WTC11 (cell line): Measurements from ENCODE around the gene DAPK1. TPM values are rescaled to one million over a fixed set of nuclear protein-coding genes. Genes with fewer than 3 reads are reported as not detected.

Source experiments
- ATAC-seq: fragments of 200-7000 bp; cut with Tn5 transposase; 2 replicates; pipeline ENCODE4 v1.10.0; 2021; ENCODE audit warnings: mild to moderate bottlenecking, moderate library complexity
- CTCF ChIA-PET: fragments of 300-600 bp; sonication (Branson Sonifier 250); formaldehyde crosslinking; loops from one replicate; lab custom pipeline; 2021; ENCODE audit warnings: antibody characterized with exemption; lab: Charles Lee
- POLR2A ChIA-PET: fragments of 350-600 bp; sonication (Branson Sonifier 250); formaldehyde crosslinking; loops from one replicate; lab custom pipeline; 2021; ENCODE audit warnings: antibody characterized with exemption; lab: Charles Lee
- DNase-seq: peaks from one replicate; pipeline ENCODE4 v3.0.0; 2021; ENCODE audit warnings: low spot score
- H3K27ac Mint-ChIP-seq: 2 replicates; pipeline ENCODE4 v1.8.0; 2021; ENCODE audit warnings: mixed read lengths
- H3K27me3 Mint-ChIP-seq: 2 replicates; pipeline ENCODE4 v1.8.0; 2021; ENCODE audit warnings: low read depth, mild to moderate bottlenecking, moderate library complexity, mixed read lengths
- H3K36me3 Mint-ChIP-seq: 2 replicates; pipeline ENCODE4 v1.8.0; 2021; ENCODE audit warnings: mixed read lengths
- H3K4me1 Mint-ChIP-seq: 2 replicates; pipeline ENCODE4 v1.8.0; 2022; ENCODE audit warnings: mixed read lengths
- H3K4me3 Mint-ChIP-seq: 2 replicates; pipeline ENCODE4 v1.8.0; 2021; ENCODE audit warnings: mild to moderate bottlenecking, moderate library complexity, mixed read lengths
- H3K9me3 Mint-ChIP-seq: 2 replicates; pipeline ENCODE4 v1.8.0; 2021; ENCODE audit warnings: mixed read lengths
- ETV6 ChIP-seq: sonication (generic); formaldehyde crosslinking; IDR thresholded peaks from 2 replicates; pipeline ENCODE4 v1.8.1; 2022; ENCODE audit warnings: mild to moderate bottlenecking, missing genetic modification reagents
- JUN ChIP-seq: sonication (generic); formaldehyde crosslinking; IDR thresholded peaks from 2 replicates; pipeline ENCODE4 v1.8.0; 2023; ENCODE audit warnings: mild to moderate bottlenecking, missing genetic modification reagents
- PRRX2 ChIP-seq: fragments of 250-450 bp; sonication (Bioruptor Pico); IDR thresholded peaks from 2 replicates; pipeline ENCODE4 v1.8.0; 2021; ENCODE audit warnings: mild to moderate bottlenecking
- SMAD3 ChIP-seq: sonication (generic); formaldehyde crosslinking; IDR thresholded peaks from 2 replicates; pipeline ENCODE4 v1.8.0; 2022; ENCODE audit warnings: missing genetic modification reagents, mild to moderate bottlenecking, borderline replicate concordance
- SMAD4 ChIP-seq: sonication (generic); formaldehyde crosslinking; IDR thresholded peaks from 2 replicates; pipeline ENCODE4 v1.8.0; 2022; ENCODE audit warnings: mild to moderate bottlenecking, missing genetic modification reagents
- ZNF263 ChIP-seq: sonication (generic); formaldehyde crosslinking; IDR thresholded peaks from 2 replicates; pipeline ENCODE4 v1.8.1; 2022; ENCODE audit warnings: low read depth, mild to moderate bottlenecking, moderate library complexity, missing genetic modification reagents
- total RNA-seq: library from RNA; stranded (reverse); gene quantifications from 3 replicates; pipeline ENCODE4 v1.2.3, GENCODE V29; 2021
- TF ChIP-seq, protein P1 (sequence below): sonication (generic); formaldehyde crosslinking; IDR thresholded peaks from 2 replicates; pipeline ENCODE4 v1.8.1; 2023; ENCODE audit warnings: mild to moderate bottlenecking, missing genetic modification reagents
- TF ChIP-seq, protein P2 (sequence below): fragments of 250-450 bp; sonication (Bioruptor Pico); IDR thresholded peaks from 2 replicates; pipeline ENCODE4 v2.1.2; 2022; ENCODE audit warnings: mild to moderate bottlenecking, moderate library complexity
- TF ChIP-seq, protein P3 (sequence below): sonication (generic); formaldehyde crosslinking; IDR thresholded peaks from 2 replicates; pipeline ENCODE4 v1.8.0; 2023; ENCODE audit warnings: mild to moderate bottlenecking, missing genetic modification reagents
- TF ChIP-seq, protein P4 (sequence below): sonication (generic); formaldehyde crosslinking; IDR thresholded peaks from 2 replicates; pipeline ENCODE4 v1.8.0; 2022; ENCODE audit warnings: mild to moderate bottlenecking, missing genetic modification reagents
- TF ChIP-seq, protein P5 (sequence below): sonication (generic); formaldehyde crosslinking; IDR thresholded peaks from 2 replicates; pipeline ENCODE4 v1.8.1; 2023; ENCODE audit warnings: mild to moderate bottlenecking, missing genetic modification reagents
- TF ChIP-seq, protein P6 (sequence below): sonication (generic); formaldehyde crosslinking; IDR thresholded peaks from 2 replicates; pipeline ENCODE4 v1.8.0; 2022; ENCODE audit warnings: mild to moderate bottlenecking, missing genetic modification reagents
- TF ChIP-seq, protein P7 (sequence below): sonication (generic); formaldehyde crosslinking; IDR thresholded peaks from 2 replicates; pipeline ENCODE4 v1.8.1; 2022; ENCODE audit warnings: mild to moderate bottlenecking, moderate library complexity, missing genetic modification reagents
- TF ChIP-seq, protein P8 (sequence below): sonication (generic); formaldehyde crosslinking; conservative IDR thresholded peaks from 2 replicates; pipeline ENCODE4 v1.8.1; 2023; ENCODE audit warnings: mild to moderate bottlenecking, low read depth, missing genetic modification reagents, moderate library complexity
- TF ChIP-seq, protein P9 (sequence below): fragments of 250-450 bp; sonication (Bioruptor Pico); IDR thresholded peaks from 2 replicates; pipeline ENCODE4 v1.9.0; 2021; ENCODE audit warnings: mild to moderate bottlenecking
- TF ChIP-seq, protein P10 (sequence below): sonication (generic); formaldehyde crosslinking; IDR thresholded peaks from 2 replicates; pipeline ENCODE4 v1.8.1; 2022; ENCODE audit warnings: mild to moderate bottlenecking, missing genetic modification reagents, moderate library complexity, borderline replicate concordance

Gene DAPK1
- total RNA-seq, 1 experiment from 2014 or later = 129 TPM

DNA sequence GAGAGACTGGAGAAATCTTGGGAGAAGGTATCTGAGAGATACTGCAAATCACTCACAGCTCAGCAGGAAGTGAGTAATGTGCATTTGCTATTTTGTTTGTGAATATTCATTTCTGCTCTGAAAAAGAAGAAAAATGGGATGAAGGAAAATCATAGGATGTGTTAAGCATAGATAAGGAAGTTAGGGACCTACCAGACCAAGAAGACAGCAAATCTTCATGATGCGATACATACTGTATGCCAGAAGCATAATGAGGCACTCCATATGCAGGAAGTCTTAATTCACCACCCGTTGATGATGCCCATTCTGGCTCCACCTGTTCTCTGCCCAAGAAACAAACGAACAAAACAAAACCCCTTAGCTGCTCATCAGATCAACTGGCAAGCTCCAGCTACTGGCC lies 6.1 kb upstream of the DAPK1 start:
- ChIA-PET CTCF (no interaction called here), POLR2A (no interaction called here)
- no peak for DNase-seq
- no peaks in the 10 kb centered on the region for H3K9me3 Mint-ChIP-seq
- H3K27ac Mint-ChIP-seq = no peak overlapping the region
- ATAC-seq = no peak
- TF ChIP-seq SMAD4 (no peak), ZNF263 (CRISPR knock-in tag) (no peak), ETV6 (CRISPR knock-in tag) (no peak), SMAD3 (CRISPR knock-in tag) (no peak), JUN (no peak), PRRX2 (no peak)
- TF ChIP-seq, protein P1, sequence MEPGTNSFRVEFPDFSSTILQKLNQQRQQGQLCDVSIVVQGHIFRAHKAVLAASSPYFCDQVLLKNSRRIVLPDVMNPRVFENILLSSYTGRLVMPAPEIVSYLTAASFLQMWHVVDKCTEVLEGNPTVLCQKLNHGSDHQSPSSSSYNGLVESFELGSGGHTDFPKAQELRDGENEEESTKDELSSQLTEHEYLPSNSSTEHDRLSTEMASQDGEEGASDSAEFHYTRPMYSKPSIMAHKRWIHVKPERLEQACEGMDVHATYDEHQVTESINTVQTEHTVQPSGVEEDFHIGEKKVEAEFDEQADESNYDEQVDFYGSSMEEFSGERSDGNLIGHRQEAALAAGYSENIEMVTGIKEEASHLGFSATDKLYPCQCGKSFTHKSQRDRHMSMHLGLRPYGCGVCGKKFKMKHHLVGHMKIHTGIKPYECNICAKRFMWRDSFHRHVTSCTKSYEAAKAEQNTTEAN (CRISPR knock-in tag) = no peak
- TF ChIP-seq, protein P2, sequence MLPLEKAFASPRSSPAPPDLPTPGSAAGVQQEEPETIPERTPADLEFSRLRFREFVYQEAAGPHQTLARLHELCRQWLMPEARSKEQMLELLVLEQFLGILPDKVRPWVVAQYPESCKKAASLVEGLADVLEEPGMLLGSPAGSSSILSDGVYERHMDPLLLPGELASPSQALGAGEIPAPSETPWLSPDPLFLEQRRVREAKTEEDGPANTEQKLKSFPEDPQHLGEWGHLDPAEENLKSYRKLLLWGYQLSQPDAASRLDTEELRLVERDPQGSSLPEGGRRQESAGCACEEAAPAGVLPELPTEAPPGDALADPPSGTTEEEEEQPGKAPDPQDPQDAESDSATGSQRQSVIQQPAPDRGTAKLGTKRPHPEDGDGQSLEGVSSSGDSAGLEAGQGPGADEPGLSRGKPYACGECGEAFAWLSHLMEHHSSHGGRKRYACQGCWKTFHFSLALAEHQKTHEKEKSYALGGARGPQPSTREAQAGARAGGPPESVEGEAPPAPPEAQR = no peak
- TF ChIP-seq, protein P3, sequence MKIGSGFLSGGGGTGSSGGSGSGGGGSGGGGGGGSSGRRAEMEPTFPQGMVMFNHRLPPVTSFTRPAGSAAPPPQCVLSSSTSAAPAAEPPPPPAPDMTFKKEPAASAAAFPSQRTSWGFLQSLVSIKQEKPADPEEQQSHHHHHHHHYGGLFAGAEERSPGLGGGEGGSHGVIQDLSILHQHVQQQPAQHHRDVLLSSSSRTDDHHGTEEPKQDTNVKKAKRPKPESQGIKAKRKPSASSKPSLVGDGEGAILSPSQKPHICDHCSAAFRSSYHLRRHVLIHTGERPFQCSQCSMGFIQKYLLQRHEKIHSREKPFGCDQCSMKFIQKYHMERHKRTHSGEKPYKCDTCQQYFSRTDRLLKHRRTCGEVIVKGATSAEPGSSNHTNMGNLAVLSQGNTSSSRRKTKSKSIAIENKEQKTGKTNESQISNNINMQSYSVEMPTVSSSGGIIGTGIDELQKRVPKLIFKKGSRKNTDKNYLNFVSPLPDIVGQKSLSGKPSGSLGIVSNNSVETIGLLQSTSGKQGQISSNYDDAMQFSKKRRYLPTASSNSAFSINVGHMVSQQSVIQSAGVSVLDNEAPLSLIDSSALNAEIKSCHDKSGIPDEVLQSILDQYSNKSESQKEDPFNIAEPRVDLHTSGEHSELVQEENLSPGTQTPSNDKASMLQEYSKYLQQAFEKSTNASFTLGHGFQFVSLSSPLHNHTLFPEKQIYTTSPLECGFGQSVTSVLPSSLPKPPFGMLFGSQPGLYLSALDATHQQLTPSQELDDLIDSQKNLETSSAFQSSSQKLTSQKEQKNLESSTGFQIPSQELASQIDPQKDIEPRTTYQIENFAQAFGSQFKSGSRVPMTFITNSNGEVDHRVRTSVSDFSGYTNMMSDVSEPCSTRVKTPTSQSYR (CRISPR knock-in tag) = no peak
- TF ChIP-seq, protein P4, sequence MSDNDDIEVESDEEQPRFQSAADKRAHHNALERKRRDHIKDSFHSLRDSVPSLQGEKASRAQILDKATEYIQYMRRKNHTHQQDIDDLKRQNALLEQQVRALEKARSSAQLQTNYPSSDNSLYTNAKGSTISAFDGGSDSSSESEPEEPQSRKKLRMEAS (CRISPR knock-in tag) = no peak
- TF ChIP-seq, protein P5, sequence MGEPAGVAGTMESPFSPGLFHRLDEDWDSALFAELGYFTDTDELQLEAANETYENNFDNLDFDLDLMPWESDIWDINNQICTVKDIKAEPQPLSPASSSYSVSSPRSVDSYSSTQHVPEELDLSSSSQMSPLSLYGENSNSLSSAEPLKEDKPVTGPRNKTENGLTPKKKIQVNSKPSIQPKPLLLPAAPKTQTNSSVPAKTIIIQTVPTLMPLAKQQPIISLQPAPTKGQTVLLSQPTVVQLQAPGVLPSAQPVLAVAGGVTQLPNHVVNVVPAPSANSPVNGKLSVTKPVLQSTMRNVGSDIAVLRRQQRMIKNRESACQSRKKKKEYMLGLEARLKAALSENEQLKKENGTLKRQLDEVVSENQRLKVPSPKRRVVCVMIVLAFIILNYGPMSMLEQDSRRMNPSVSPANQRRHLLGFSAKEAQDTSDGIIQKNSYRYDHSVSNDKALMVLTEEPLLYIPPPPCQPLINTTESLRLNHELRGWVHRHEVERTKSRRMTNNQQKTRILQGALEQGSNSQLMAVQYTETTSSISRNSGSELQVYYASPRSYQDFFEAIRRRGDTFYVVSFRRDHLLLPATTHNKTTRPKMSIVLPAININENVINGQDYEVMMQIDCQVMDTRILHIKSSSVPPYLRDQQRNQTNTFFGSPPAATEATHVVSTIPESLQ (CRISPR knock-in tag) = no peak
- TF ChIP-seq, protein P6, sequence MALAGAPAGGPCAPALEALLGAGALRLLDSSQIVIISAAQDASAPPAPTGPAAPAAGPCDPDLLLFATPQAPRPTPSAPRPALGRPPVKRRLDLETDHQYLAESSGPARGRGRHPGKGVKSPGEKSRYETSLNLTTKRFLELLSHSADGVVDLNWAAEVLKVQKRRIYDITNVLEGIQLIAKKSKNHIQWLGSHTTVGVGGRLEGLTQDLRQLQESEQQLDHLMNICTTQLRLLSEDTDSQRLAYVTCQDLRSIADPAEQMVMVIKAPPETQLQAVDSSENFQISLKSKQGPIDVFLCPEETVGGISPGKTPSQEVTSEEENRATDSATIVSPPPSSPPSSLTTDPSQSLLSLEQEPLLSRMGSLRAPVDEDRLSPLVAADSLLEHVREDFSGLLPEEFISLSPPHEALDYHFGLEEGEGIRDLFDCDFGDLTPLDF (CRISPR knock-in tag) = no peak
- TF ChIP-seq, protein P7, sequence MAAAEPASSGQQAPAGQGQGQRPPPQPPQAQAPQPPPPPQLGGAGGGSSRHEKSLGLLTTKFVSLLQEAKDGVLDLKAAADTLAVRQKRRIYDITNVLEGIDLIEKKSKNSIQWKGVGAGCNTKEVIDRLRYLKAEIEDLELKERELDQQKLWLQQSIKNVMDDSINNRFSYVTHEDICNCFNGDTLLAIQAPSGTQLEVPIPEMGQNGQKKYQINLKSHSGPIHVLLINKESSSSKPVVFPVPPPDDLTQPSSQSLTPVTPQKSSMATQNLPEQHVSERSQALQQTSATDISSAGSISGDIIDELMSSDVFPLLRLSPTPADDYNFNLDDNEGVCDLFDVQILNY = no peak
- TF ChIP-seq, protein P8, sequence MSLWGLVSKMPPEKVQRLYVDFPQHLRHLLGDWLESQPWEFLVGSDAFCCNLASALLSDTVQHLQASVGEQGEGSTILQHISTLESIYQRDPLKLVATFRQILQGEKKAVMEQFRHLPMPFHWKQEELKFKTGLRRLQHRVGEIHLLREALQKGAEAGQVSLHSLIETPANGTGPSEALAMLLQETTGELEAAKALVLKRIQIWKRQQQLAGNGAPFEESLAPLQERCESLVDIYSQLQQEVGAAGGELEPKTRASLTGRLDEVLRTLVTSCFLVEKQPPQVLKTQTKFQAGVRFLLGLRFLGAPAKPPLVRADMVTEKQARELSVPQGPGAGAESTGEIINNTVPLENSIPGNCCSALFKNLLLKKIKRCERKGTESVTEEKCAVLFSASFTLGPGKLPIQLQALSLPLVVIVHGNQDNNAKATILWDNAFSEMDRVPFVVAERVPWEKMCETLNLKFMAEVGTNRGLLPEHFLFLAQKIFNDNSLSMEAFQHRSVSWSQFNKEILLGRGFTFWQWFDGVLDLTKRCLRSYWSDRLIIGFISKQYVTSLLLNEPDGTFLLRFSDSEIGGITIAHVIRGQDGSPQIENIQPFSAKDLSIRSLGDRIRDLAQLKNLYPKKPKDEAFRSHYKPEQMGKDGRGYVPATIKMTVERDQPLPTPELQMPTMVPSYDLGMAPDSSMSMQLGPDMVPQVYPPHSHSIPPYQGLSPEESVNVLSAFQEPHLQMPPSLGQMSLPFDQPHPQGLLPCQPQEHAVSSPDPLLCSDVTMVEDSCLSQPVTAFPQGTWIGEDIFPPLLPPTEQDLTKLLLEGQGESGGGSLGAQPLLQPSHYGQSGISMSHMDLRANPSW (CRISPR knock-in tag) = no peak
- TF ChIP-seq, protein P9, sequence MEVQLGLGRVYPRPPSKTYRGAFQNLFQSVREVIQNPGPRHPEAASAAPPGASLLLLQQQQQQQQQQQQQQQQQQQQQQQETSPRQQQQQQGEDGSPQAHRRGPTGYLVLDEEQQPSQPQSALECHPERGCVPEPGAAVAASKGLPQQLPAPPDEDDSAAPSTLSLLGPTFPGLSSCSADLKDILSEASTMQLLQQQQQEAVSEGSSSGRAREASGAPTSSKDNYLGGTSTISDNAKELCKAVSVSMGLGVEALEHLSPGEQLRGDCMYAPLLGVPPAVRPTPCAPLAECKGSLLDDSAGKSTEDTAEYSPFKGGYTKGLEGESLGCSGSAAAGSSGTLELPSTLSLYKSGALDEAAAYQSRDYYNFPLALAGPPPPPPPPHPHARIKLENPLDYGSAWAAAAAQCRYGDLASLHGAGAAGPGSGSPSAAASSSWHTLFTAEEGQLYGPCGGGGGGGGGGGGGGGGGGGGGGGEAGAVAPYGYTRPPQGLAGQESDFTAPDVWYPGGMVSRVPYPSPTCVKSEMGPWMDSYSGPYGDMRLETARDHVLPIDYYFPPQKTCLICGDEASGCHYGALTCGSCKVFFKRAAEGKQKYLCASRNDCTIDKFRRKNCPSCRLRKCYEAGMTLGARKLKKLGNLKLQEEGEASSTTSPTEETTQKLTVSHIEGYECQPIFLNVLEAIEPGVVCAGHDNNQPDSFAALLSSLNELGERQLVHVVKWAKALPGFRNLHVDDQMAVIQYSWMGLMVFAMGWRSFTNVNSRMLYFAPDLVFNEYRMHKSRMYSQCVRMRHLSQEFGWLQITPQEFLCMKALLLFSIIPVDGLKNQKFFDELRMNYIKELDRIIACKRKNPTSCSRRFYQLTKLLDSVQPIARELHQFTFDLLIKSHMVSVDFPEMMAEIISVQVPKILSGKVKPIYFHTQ (CRISPR knock-in tag) = no peak
- TF ChIP-seq, protein P10, sequence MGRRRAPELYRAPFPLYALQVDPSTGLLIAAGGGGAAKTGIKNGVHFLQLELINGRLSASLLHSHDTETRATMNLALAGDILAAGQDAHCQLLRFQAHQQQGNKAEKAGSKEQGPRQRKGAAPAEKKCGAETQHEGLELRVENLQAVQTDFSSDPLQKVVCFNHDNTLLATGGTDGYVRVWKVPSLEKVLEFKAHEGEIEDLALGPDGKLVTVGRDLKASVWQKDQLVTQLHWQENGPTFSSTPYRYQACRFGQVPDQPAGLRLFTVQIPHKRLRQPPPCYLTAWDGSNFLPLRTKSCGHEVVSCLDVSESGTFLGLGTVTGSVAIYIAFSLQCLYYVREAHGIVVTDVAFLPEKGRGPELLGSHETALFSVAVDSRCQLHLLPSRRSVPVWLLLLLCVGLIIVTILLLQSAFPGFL (CRISPR knock-in tag) = no peak
- H3K4me3 Mint-ChIP-seq = no peak overlapping the region
- H3K27me3 Mint-ChIP-seq = peaks cover 16% of the 10 kb centered on the region
- peaks cover 16% of the 10 kb centered on the region for H3K4me1 Mint-ChIP-seq
- no peaks in the 10 kb centered on the region for H3K36me3 Mint-ChIP-seq
